ENCODE results near the gene ITSN2. TPM values are rescaled to one million over a fixed set of nuclear protein-coding genes. Genes with fewer than 3 reads are reported as not detected.

Gene ITSN2
- total and polyA plus RNA-seq, 2 experiments from 2014 or later = 20.3 to 34.4 TPM

DNA sequence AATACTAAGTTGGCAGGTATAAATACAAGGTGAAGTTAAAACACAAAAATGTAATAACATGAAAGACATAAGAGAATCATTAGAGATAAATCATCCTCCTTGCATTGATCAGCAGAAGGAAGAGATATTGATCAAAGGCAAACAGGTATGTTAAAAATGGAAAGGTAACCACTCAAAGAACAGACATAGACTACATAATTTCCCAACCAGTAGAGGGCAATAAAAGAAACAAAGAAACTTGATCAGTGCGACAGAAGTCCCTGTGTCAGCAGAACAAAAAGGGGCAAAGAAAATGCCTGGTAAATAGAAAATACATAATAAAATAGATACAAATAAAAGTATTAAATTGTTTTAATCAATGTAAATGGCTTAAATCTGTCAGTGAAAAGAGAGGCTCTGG lies 131.9 kb downstream of the ITSN2 start:
- Histone ChIP-seq H3K27ac (no peak overlapping the region), H2AFZ (no peak overlapping the region), H3K4me1 (ENCODE audit: insufficient read depth) (no peaks in the 10 kb centered on the region), H3K9me3 (ENCODE audit: low read depth) (no peaks in the 10 kb centered on the region), H4K20me1 (ENCODE audit: insufficient read depth, poor library complexity, severe bottlenecking) (no peaks in the 10 kb centered on the region), H3K4me3 (no peak overlapping the region), H3K36me3 (replicated peaks; ENCODE audit: insufficient read depth, low read depth) (no peaks in the 10 kb centered on the region), H3K4me2 (no peak overlapping the region), H3K79me2 (no peaks in the 10 kb centered on the region), H3K27me3 (no peaks in the 10 kb centered on the region), H3K9me2 (replicated peaks; ENCODE audit: insufficient read depth) (no peaks in the 10 kb centered on the region)
- WGBS (ENCODE audit: low lambda C conversion rate, missing lambda C conversion rate) = 35% methylated on average over 1 of the region's 1 CpG
- no peak for DNase-seq (ENCODE audit: low spot score)
- TF ChIP-seq EZH2phosphoT487 (IDR thresholded peaks at IDR 0.05; ENCODE audit: low read depth, severe bottlenecking, unreplicated experiment) (no peak), EZH2 (IDR thresholded peaks at IDR 0.05; ENCODE audit: borderline replicate concordance) (no peak)
- TF ChIP-seq, protein P1, sequence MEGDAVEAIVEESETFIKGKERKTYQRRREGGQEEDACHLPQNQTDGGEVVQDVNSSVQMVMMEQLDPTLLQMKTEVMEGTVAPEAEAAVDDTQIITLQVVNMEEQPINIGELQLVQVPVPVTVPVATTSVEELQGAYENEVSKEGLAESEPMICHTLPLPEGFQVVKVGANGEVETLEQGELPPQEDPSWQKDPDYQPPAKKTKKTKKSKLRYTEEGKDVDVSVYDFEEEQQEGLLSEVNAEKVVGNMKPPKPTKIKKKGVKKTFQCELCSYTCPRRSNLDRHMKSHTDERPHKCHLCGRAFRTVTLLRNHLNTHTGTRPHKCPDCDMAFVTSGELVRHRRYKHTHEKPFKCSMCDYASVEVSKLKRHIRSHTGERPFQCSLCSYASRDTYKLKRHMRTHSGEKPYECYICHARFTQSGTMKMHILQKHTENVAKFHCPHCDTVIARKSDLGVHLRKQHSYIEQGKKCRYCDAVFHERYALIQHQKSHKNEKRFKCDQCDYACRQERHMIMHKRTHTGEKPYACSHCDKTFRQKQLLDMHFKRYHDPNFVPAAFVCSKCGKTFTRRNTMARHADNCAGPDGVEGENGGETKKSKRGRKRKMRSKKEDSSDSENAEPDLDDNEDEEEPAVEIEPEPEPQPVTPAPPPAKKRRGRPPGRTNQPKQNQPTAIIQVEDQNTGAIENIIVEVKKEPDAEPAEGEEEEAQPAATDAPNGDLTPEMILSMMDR (IDR thresholded peaks at IDR 0.05; ENCODE audit: poor library complexity) = peak; percentile 37

DNA sequence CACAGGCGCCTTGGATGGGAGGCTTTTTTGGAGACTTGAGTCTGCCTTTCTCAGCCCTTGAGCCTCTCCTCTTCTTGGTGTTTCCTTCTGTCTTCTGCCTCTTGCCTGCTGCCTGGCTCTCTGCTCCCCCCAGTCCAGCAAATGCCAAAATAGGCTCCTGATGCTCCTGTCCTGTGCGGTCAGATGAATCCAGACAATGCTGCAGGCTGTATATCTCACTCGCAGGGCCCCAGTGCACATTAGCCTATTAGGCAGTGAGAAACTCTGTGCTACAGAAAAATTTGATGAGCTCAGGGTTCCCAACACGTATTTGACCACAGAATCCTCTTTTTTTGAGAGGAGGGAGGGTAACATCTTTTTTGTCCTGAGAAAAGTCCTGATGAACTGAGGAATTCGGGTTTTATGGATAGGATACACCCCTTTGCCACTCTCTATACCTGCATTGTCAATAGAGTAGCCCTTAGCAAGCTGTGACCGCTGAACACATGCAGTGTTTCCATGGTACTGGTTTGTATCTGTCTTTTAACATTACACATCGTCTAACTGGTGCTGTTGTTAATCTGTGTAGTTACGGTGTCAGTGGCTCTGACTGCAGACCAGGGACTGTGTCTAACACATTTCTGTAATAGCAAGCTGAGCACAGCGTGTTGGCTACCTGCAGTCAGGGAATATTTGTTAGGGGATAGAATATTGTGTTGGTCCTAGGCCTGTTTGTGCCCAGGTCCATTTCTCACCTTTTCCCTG lies 134.7 kb downstream of the ITSN2 start:
- Histone ChIP-seq H3K9me3 (ENCODE audit: low read depth) (no peaks in the 10 kb centered on the region), H3K9me2 (replicated peaks; ENCODE audit: insufficient read depth) (no peaks in the 10 kb centered on the region), H4K20me1 (ENCODE audit: insufficient read depth, poor library complexity, severe bottlenecking) (no peaks in the 10 kb centered on the region), H3K4me3 (no peak overlapping the region), H2AFZ (no peak overlapping the region), H3K4me2 (no peak overlapping the region), H3K4me1 (ENCODE audit: insufficient read depth) (no peaks in the 10 kb centered on the region), H3K79me2 (no peaks in the 10 kb centered on the region), H3K36me3 (replicated peaks; ENCODE audit: insufficient read depth, low read depth) (no peaks in the 10 kb centered on the region), H3K27me3 (no peaks in the 10 kb centered on the region), H3K27ac (no peak overlapping the region)
- no peak for DNase-seq (ENCODE audit: low spot score)
- TF ChIP-seq, protein P1 (IDR thresholded peaks at IDR 0.05; ENCODE audit: poor library complexity) = no peak
- WGBS (ENCODE audit: low lambda C conversion rate, missing lambda C conversion rate) = 86% methylated on average over 9 of the region's 9 CpGs

DNA sequence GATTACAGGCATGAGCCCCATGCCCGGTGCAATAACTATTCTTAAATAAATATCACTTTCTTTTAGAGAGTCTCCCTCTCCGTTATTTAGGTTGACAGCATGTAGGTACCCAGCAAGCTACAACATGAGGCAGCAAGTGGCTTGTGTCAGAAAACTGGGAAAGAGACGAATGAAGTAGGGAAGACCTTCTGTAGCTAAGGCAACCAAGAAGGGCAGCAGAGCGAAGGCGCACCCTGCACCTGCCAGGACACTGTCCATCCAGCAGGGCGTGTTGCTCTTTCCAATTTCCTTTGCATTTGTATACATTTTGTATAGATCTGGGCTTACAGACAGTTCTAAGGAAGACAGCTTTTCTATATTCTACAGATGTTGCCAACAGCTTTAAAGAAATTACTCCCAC lies 137.4 kb downstream of the ITSN2 start:
- H3K4me3 ChIP-seq = no peak overlapping the region
- TF ChIP-seq, protein P1 (IDR thresholded peaks at IDR 0.05; ENCODE audit: poor library complexity) = no peak
- TF ChIP-seq EZH2phosphoT487 (IDR thresholded peaks at IDR 0.05; ENCODE audit: low read depth, severe bottlenecking, unreplicated experiment) (no peak), EZH2 (IDR thresholded peaks at IDR 0.05; ENCODE audit: borderline replicate concordance) (no peak)
- H2AFZ ChIP-seq = no peak overlapping the region
- H3K27me3 ChIP-seq = no peaks in the 10 kb centered on the region
- DNase-seq (ENCODE audit: low spot score) = no peak
- H3K4me1 ChIP-seq (ENCODE audit: insufficient read depth) = no peaks in the 10 kb centered on the region
- no peaks in the 10 kb centered on the region for H3K36me3 ChIP-seq (replicated peaks; ENCODE audit: insufficient read depth, low read depth)
- 78% methylated on average over 6 of the region's 6 CpGs for WGBS (ENCODE audit: low lambda C conversion rate, missing lambda C conversion rate)
- H3K27ac ChIP-seq = no peak overlapping the region
- H3K9me2 ChIP-seq (replicated peaks; ENCODE audit: insufficient read depth) = no peaks in the 10 kb centered on the region
- no peaks in the 10 kb centered on the region for H4K20me1 ChIP-seq (ENCODE audit: insufficient read depth, poor library complexity, severe bottlenecking)
- no peaks in the 10 kb centered on the region for H3K9me3 ChIP-seq (ENCODE audit: low read depth)
- no peak overlapping the region for H3K4me2 ChIP-seq
- no peaks in the 10 kb centered on the region for H3K79me2 ChIP-seq

Measured in hepatocyte (in vitro differentiated cells).